H1 (cell line): ENCODE data around the gene ZBTB16. TPM values are rescaled to one million over a fixed set of nuclear protein-coding genes. Genes with fewer than 3 reads are reported as not detected.

ENCODE experiments used
- KDM1A ChIP-seq: fragments of 200-600, 300-600 bp; sonication (generic); IDR thresholded peaks from 2 replicates; pipeline ENCODE4 v1.7.1; 2016; ENCODE audit warnings: mild to moderate bottlenecking, low read length, borderline replicate concordance
- SIX5 ChIP-seq: IDR thresholded peaks from 2 replicates; pipeline ENCODE4 v1.6.1; 2011; ENCODE audit warnings: mild to moderate bottlenecking, low read depth, low read length
- SP2 ChIP-seq: IDR thresholded peaks from 2 replicates; pipeline ENCODE4 v1.6.1; 2012; ENCODE audit warnings: mild to moderate bottlenecking, low read length, inconsistent platforms
- ZNF274 ChIP-seq: IDR thresholded peaks from 2 replicates; pipeline ENCODE4 v1.7.0; 2012; ENCODE audit warnings: low read length, borderline replicate concordance; ENCODE audit errors: extremely low read depth
- polyA plus RNA-seq, 7 experiments: library from polyadenylated mRNA; depleted of rRNA in 3 of 7; stranded (reverse) in 5 of 7; unstranded in 2 of 7; fragments of >200 nt in 5 of 7; fragments of 200-250 nt in 2 of 7; gene quantifications; 1 replicate in 5 of 7; 2 replicates in 1 of 7; 4 replicates in 1 of 7; pipeline versions ENCODE4 v1.2.1 to v1.2.3, GENCODE V29; 2011 to 2013; ENCODE audit warnings: missing spikeins in 2 of 7, mixed read lengths in 2 of 7
- total RNA-seq: library from RNA; stranded (reverse); fragmentation: NEBNext Ultra II Directional; extraction: Animal tissue kit (Norgen Biotek cat#: 25700); gene quantifications from 2 replicates; pipeline ENCODE4 v1.2.1, GENCODE V29; 2021
- TF ChIP-seq, protein P1 (sequence below): IDR thresholded peaks from 2 replicates; pipeline ENCODE4 v1.6.1; 2012; ENCODE audit warnings: low read length, inconsistent platforms

ZBTB16 gene
- total and polyA plus RNA-seq, 2 of the 8 experiments (the other 6 are each of a cell fraction or from before 2014, with no cell fraction given): 0.12 to 0.61 TPM

DNA sequence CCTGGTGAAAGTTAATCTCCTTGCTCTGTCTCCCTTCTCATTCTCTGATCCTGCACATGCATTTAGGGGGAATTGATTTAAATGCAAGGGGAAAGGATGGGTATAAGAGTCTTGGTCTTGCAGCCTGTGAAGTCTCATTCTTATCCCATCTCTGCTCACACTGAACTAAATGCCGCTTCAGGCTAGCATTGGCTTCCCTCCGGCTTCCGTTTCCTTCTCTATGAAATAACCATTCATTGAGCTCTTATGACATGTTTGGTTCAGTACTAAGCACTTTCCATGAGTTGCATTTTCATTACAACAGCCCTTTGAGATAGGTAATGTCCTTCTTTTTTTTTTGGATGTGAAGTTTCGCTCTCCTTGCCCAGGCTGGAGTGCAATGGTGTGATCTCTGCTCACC is 5.6 kb downstream of the ZBTB16 start (continued):
- TF ChIP-seq, protein P1, sequence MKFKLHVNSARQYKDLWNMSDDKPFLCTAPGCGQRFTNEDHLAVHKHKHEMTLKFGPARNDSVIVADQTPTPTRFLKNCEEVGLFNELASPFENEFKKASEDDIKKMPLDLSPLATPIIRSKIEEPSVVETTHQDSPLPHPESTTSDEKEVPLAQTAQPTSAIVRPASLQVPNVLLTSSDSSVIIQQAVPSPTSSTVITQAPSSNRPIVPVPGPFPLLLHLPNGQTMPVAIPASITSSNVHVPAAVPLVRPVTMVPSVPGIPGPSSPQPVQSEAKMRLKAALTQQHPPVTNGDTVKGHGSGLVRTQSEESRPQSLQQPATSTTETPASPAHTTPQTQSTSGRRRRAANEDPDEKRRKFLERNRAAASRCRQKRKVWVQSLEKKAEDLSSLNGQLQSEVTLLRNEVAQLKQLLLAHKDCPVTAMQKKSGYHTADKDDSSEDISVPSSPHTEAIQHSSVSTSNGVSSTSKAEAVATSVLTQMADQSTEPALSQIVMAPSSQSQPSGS: no peak
- TF ChIP-seq ZNF274 (no peak), KDM1A (no peak), SIX5 (no peak), SP2 (no peak)
